GM12878 (cell line): Measurements from ENCODE around the gene ROBO4. TPM values are rescaled to one million over a fixed set of nuclear protein-coding genes. Genes with fewer than 3 reads are reported as not detected.

Source experiments
- ATAC-seq: fragments of 200-7000 bp; cut with Tn5 transposase; 3 replicates; pipeline ENCODE4 v1.9.1; 2020; ENCODE audit warnings: mild to moderate bottlenecking, moderate library complexity
- BruUV-seq: library from RNA; stranded (reverse); fragments of 400-500 nt; replicated peaks from 2 replicates; lab custom pipeline; 2021; lab: Mats Ljungman, UMichigan
- CTCF ChIA-PET: fragments of 300-600 bp; sonication (Branson Sonifier 250); formaldehyde crosslinking; extraction: SDS; loops from one replicate; lab custom pipeline; 2021; ENCODE audit warnings: inconsistent platforms; lab: Yijun Ruan, JAX
- POLR2A ChIA-PET: fragments of 350-600 bp; formaldehyde crosslinking; extraction: SDS; loops from one replicate; lab custom pipeline; 2021; ENCODE audit warnings: inconsistent platforms; lab: Charles Lee
- RAD21 ChIA-PET: fragments of 300-600 bp; sonication (Branson Sonifier 250); formaldehyde crosslinking; loops from one replicate; lab custom pipeline; 2023; ENCODE audit warnings: antibody characterized with exemption; ENCODE audit not compliant: unreplicated experiment; lab: Charles Lee
- SMC1A ChIA-PET: fragments of 300-600 bp; sonication (Branson Sonifier 250); formaldehyde crosslinking; loops from one replicate; lab custom pipeline; 2023; ENCODE audit not compliant: unreplicated experiment, uncharacterized antibody; lab: Charles Lee
- DNase-seq: peaks from one replicate; pipeline ENCODE4 v3.0.0-alpha.2; 2011; ENCODE audit warnings: low read depth, low spot score
- FAIRE-seq: peaks from 3 replicates; lab custom pipeline; 2011; peaks lifted over from hg19 to GRCh38; lab: Jason Lieb, UNC
- H2AFZ ChIP-seq: 2 replicates; pipeline ENCODE4 v1.6.0; 2011; ENCODE audit warnings: low read depth, low read length, control low read depth; ENCODE audit not compliant: control insufficient read depth
- H3K27ac ChIP-seq: 2 replicates; pipeline ENCODE4 v1.5.1; 2011; ENCODE audit warnings: control low read depth; ENCODE audit not compliant: control insufficient read depth, insufficient read depth
- H3K27me3 ChIP-seq, 2 experiments: replicated peaks in 1 of 2; 2 replicates each; pipeline versions ENCODE4 v1.6.0 to v1.6.1; 2011; ENCODE audit warnings: low read length in 1 of 2; ENCODE audit not compliant: control insufficient read depth in 2 of 2, insufficient read depth in 2 of 2
- H3K36me3 ChIP-seq, 2 experiments: 2 replicates each; pipeline ENCODE4 v1.5.1; 2011; ENCODE audit warnings: low read length in 1 of 2; ENCODE audit not compliant: control insufficient read depth in 2 of 2, insufficient read depth in 2 of 2
- H3K4me1 ChIP-seq: 2 replicates; pipeline ENCODE4 v1.6.1; 2011; ENCODE audit warnings: mild to moderate bottlenecking, low read length, moderate library complexity, mixed read lengths; ENCODE audit not compliant: control insufficient read depth, insufficient read depth
- H3K4me2 ChIP-seq: 2 replicates; pipeline ENCODE4 v1.6.0; 2011; ENCODE audit warnings: control low read depth; ENCODE audit not compliant: control insufficient read depth, insufficient read depth
- H3K4me3 ChIP-seq: fragments of 200-600 bp; sonication (generic); 2 replicates; pipeline ENCODE4 v1.5.1; 2016
- H3K79me2 ChIP-seq: 2 replicates; pipeline ENCODE4 v1.6.0; 2011; ENCODE audit warnings: low read length; ENCODE audit not compliant: control insufficient read depth, insufficient read depth
- H3K9ac ChIP-seq: 2 replicates; pipeline ENCODE4 v1.8.0; 2011; ENCODE audit warnings: low read length, control low read depth, mixed read lengths; ENCODE audit not compliant: control insufficient read depth, insufficient read depth
- H3K9me3 ChIP-seq: replicated peaks from 3 replicates; pipeline ENCODE4 v1.5.1; 2011; ENCODE audit warnings: mild to moderate bottlenecking, low read length; ENCODE audit not compliant: control insufficient read depth, insufficient read depth
- H4K20me1 ChIP-seq: 2 replicates; pipeline ENCODE4 v1.6.0; 2011; ENCODE audit not compliant: control insufficient read depth, insufficient read depth
- ATF3 ChIP-seq: IDR thresholded peaks from 2 replicates; pipeline ENCODE4 v1.6.1; 2011; ENCODE audit warnings: low read depth, mild to moderate bottlenecking, low read length, moderate library complexity, borderline replicate concordance; ENCODE audit errors: extremely low read depth
- BACH1 ChIP-seq: fragments of 450-650 bp; IDR thresholded peaks from 2 replicates; pipeline ENCODE4 v1.6.1; 2017; ENCODE audit warnings: mild to moderate bottlenecking, borderline replicate concordance
- CBX5 ChIP-seq: sonication (generic); IDR thresholded peaks from 2 replicates; pipeline ENCODE4 v1.6.1; 2016; ENCODE audit warnings: low read depth, moderate library complexity, mild to moderate bottlenecking, inconsistent platforms
- CEBPB ChIP-seq, 2 experiments: fragments of 150-350 bp in 1 of 2; IDR thresholded peaks; 2 replicates each; pipeline ENCODE4 v1.6.1; 2012 to 2014; ENCODE audit warnings: low read depth in 2 of 2, low read length in 2 of 2, borderline replicate concordance in 1 of 2, inconsistent platforms in 1 of 2
- ESRRA ChIP-seq: IDR thresholded peaks from 2 replicates; pipeline ENCODE4 v1.6.1; 2012; ENCODE audit warnings: mild to moderate bottlenecking, low read length, improper control_type of control experiment
- FOS ChIP-seq: IDR thresholded peaks from 3 replicates; pipeline ENCODE4 v1.6.1; 2011; ENCODE audit warnings: borderline replicate concordance; ENCODE audit not compliant: insufficient read length; ENCODE audit errors: extremely low read depth
- HDAC2 ChIP-seq: fragments of 200-600 bp; sonication (generic); IDR thresholded peaks from 2 replicates; pipeline ENCODE4 v1.6.1; 2017
- IKZF1 ChIP-seq: fragments of 450-650 bp; conservative IDR thresholded peaks from 2 replicates; pipeline ENCODE4 v1.6.1; 2017; ENCODE audit warnings: antibody characterized with exemption, mild to moderate bottlenecking
- LARP7 ChIP-seq: fragments of 450-650 bp; IDR thresholded peaks from 2 replicates; pipeline ENCODE4 v1.6.1; 2017; ENCODE audit warnings: mild to moderate bottlenecking
- MXI1 ChIP-seq: fragments of 150-350 bp; IDR thresholded peaks from 2 replicates; pipeline ENCODE4 v1.6.1; 2011; ENCODE audit warnings: low read depth, mild to moderate bottlenecking, inconsistent platforms, low read length, improper control_type of control experiment
- NFIC ChIP-seq: IDR thresholded peaks from 2 replicates; pipeline ENCODE4 v1.6.1; 2012; ENCODE audit warnings: low read depth, mild to moderate bottlenecking, inconsistent platforms, low read length, moderate library complexity
- RELB ChIP-seq: fragments of 450-650 bp; IDR thresholded peaks from 2 replicates; pipeline ENCODE4 v1.6.1; 2017; ENCODE audit warnings: low read depth, mild to moderate bottlenecking, moderate library complexity
- SREBF1 ChIP-seq: IDR thresholded peaks from 2 replicates; pipeline ENCODE4 v1.6.1; 2012; ENCODE audit warnings: mild to moderate bottlenecking, low read length
- SUPT20H ChIP-seq: IDR thresholded peaks from 2 replicates; pipeline ENCODE4 v1.6.1; 2011; ENCODE audit warnings: low read depth, mild to moderate bottlenecking, low read length, moderate library complexity, borderline replicate concordance; ENCODE audit not compliant: control insufficient read depth
- TARDBP ChIP-seq: IDR thresholded peaks from 2 replicates; pipeline ENCODE4 v1.6.1; 2016; ENCODE audit warnings: borderline replicate concordance
- TCF12 ChIP-seq: IDR thresholded peaks from 2 replicates; pipeline ENCODE4 v1.6.1; 2011; ENCODE audit warnings: low read depth, mild to moderate bottlenecking, low read length
- WRNIP1 ChIP-seq: IDR thresholded peaks from 2 replicates; pipeline ENCODE4 v1.6.1; 2011; ENCODE audit warnings: low read depth, low read length, improper control_type of control experiment, borderline replicate concordance
- ZBTB4 ChIP-seq: fragments of 450-650 bp; formaldehyde crosslinking; IDR thresholded peaks from 2 replicates; pipeline ENCODE4 v1.4.0; 2022; ENCODE audit warnings: mild to moderate bottlenecking, moderate library complexity
- WGBS: methylation state at CpG from one replicate; pipeline ENCODE4 v1.1.6; 2016; ENCODE audit warnings: low lambda C conversion rate; ENCODE audit not compliant: insufficient replicate concordance, insufficient coverage; ENCODE audit errors: missing lambda C conversion rate; 5-methylcytosine and 5-hydroxymethylcytosine counted together
- in situ Hi-C: fragments of 300-500 bp; cut with MboI; formaldehyde crosslinking; loops from 9 replicates; pipeline ENCODE4 v1.14.3; 2018; ENCODE audit warnings: mixed read lengths
- intact Hi-C: fragments of 100-400 bp; cut with micrococcal nuclease; formaldehyde crosslinking; loops from one replicate; pipeline ENCODE4 v1.14.2; 2022; ENCODE audit not compliant: unreplicated experiment
- polyA plus RNA-seq, 11 experiments: library from polyadenylated mRNA; depleted of rRNA in 4 of 11; unstranded in 6 of 11; stranded (reverse) in 5 of 11; fragments of >200 nt; fragmentation: Nextera tagmentation in 4 of 11; fragmentation: Illumina TruSeq in 1 of 11; extraction: Ambion mirVana in 4 of 11; extraction: Trizol in 1 of 11; gene quantifications; 1 replicate in 1 of 11; 2 replicates in 10 of 11; pipeline versions ENCODE4 v1.2.1 to v1.2.3, GENCODE V29; 2011 to 2016; ENCODE audit warnings: inconsistent platforms in 2 of 11, missing spikeins in 2 of 11, low read depth in 1 of 11
- total RNA-seq, 4 experiments: library from RNA; depleted of rRNA in 3 of 4; stranded (reverse); fragments of >200 nt in 3 of 4; fragmentation: Illumina TruSeq in 1 of 4; extraction: Trizol in 1 of 4; gene quantifications; 2 replicates each; pipeline versions ENCODE4 v1.2.1 to v1.2.3, GENCODE V29; 2013 to 2021

ROBO4 gene
- total and polyA plus RNA-seq, 10 of the 15 experiments (the other 5 are each of a cell fraction or from before 2014, with no cell fraction given) = not detected

GRCh38 chr11:124902616-124903015, 5.0 kb upstream of the ROBO4 start (continued):
- TF ChIP-seq HDAC2 (no peak), ZBTB4 (CRISPR knock-in tag) (no peak), BACH1 (no peak)
- TF ChIP-seq, all 136 proteins: peak for 0

- no peak for TF ChIP-seq RELB
- TF ChIP-seq LARP7 = no peak
- no peak for TF ChIP-seq WRNIP1
- TF ChIP-seq IKZF1 = no peak
- no peak for TF ChIP-seq CEBPB (IDR thresholded peaks at IDR 0.05; ENCODE audit: borderline replicate concordance in 1 of 2, low read depth in 2 of 2, low read length in 2 of 2)
- TF ChIP-seq ATF3 = no peak
- no peak for TF ChIP-seq ESRRA
- TF ChIP-seq SREBF1 = no peak
- no peak for TF ChIP-seq MXI1
- no peak for TF ChIP-seq NFIC
- no peak for TF ChIP-seq SUPT20H
- TF ChIP-seq CBX5 = no peak
- no peak for TF ChIP-seq TCF12
- TF ChIP-seq TARDBP = no peak
- no peak for TF ChIP-seq FOS
- TF ChIP-seq HDAC2 = no peak
- no peak for DNase-seq
- H3K27me3 ChIP-seq = peaks cover 3 to 5% of the 10 kb centered on the region in 2 experiments; a peak in 3 of 4 replicates
- no peaks in the 10 kb centered on the region for H3K9me3 ChIP-seq
- in situ Hi-C loops (no loop called here), intact Hi-C loops (no loop called here)
- ChIA-PET POLR2A (no interaction called here), RAD21 (no interaction called here), SMC1A (no interaction called here), CTCF (no interaction called here)
- 57% methylated on average over 5 of the region's 5 CpGs for WGBS
- H2AFZ ChIP-seq = no peak overlapping the region
- no peak overlapping the region for H3K9ac ChIP-seq
- H3K4me3 ChIP-seq = no peak overlapping the region
- no peak overlapping the region for H3K4me2 ChIP-seq
- H3K79me2 ChIP-seq = no peaks in the 10 kb centered on the region
- FAIRE-seq = no peak
- BruUV-seq = no TSS peak
- H3K27ac ChIP-seq = no peak overlapping the region
- no peaks in the 10 kb centered on the region for H3K36me3 ChIP-seq
- no peaks in the 10 kb centered on the region for H4K20me1 ChIP-seq
- no peak for ATAC-seq
- no peaks in the 10 kb centered on the region for H3K4me1 ChIP-seq
Measured at GRCh38 chr11:124900464-124900863, 2.8 kb upstream of the ROBO4 start.
